ENCODE data around the gene ETAA1.

The ETAA1 gene

GRCh38 chr2:67397143-67397986 is at the start of gene ETAA1:
Gene ETAA1 (plus strand): TSS chr2:67397333. CDS start chr2:67397449, 116 bp downstream.
- peak; percentile 71 to 81 for DNase-seq

GRCh38 chr2:67366832-67367412 is 30.2 kb upstream of the ETAA1 start:
- no peak for DNase-seq

GRCh38 chr2:67374481-67374880 is 22.7 kb upstream of the ETAA1 start:
- no peak for DNase-seq

- no peak for DNase-seq
These were observed 22.2 kb upstream of the ETAA1 start for GRCh38 chr2:67374949-67375348.

- DNase-seq: no peak
These were observed 18.6 kb upstream of the ETAA1 start for GRCh38 chr2:67378555-67378954.

- no peak for DNase-seq
These were observed 18.1 kb upstream of the ETAA1 start for GRCh38 chr2:67379048-67379447.

GRCh38 chr2:67384123-67384822 is 12.9 kb upstream of the ETAA1 start:
- DNase-seq: no peak

GRCh38 chr2:67388680-67389079 is 8.5 kb upstream of the ETAA1 start:
- no peak for DNase-seq

GRCh38 chr2:67389286-67389685 is 7.8 kb upstream of the ETAA1 start:
- DNase-seq: no peak

GRCh38 chr2:67389788-67390187 is 7.3 kb upstream of the ETAA1 start:
- DNase-seq: no peak

GRCh38 chr2:67393237-67393636 is 3.9 kb upstream of the ETAA1 start:
- no peak for DNase-seq

- DNase-seq: no peak
These were observed 2.4 kb upstream of the ETAA1 start for GRCh38 chr2:67394734-67395133.

- no peak for DNase-seq
These were observed 2.0 kb downstream of the ETAA1 start for GRCh38 chr2:67399144-67399543.

GRCh38 chr2:67399831-67400489 is 2.8 kb downstream of the ETAA1 start:
- no peak for DNase-seq

GRCh38 chr2:67400560-67401485 is 3.7 kb downstream of the ETAA1 start:
- no peak for DNase-seq

- DNase-seq: no peak
These were observed 11.2 kb downstream of the ETAA1 start for GRCh38 chr2:67408346-67408745.

- DNase-seq: no peak
These were observed 15.3 kb downstream of the ETAA1 start for GRCh38 chr2:67412424-67412823.

- no peak for DNase-seq
These were observed 17.7 kb downstream of the ETAA1 start for GRCh38 chr2:67414867-67415266.

- DNase-seq: no peak
These were observed 19.0 kb downstream of the ETAA1 start for GRCh38 chr2:67416136-67416535.

- DNase-seq: no peak
These were observed 26.4 kb downstream of the ETAA1 start for GRCh38 chr2:67423489-67423888.

- DNase-seq: no peak
These were observed 39.1 kb downstream of the ETAA1 start for GRCh38 chr2:67436221-67436620.

- DNase-seq: no peak
These were observed 40.0 kb downstream of the ETAA1 start for GRCh38 chr2:67437114-67437513.
